ENCODE results near the gene TWSG1. TPM values are rescaled to one million over a fixed set of nuclear protein-coding genes. Genes with fewer than 3 reads are reported as not detected.

The TWSG1 gene
- polyA plus RNA-seq (2014; cell fraction: cytosol; rRNA removed) = 21.5 and 27.3 TPM in 2 replicates
- polyA plus RNA-seq (2014; cell fraction: nucleus; rRNA removed) = 12.4 and 12.6 TPM in 2 replicates

- peak; percentile 91 for DNase-seq (ENCODE audit: low spot score)
These were observed at the start of gene TWSG1 for GRCh38 chr18:9334329-9334972. Gene TWSG1 (plus strand): TSS chr18:9334773. CDS start chr18:9337230, 2,457 bp downstream.

- no peak for DNase-seq (ENCODE audit: low spot score)
These were observed 49.0 kb upstream of the TWSG1 start for GRCh38 chr18:9285604-9286003.

- no peak for DNase-seq (ENCODE audit: low spot score)
These were observed 47.5 kb upstream of the TWSG1 start for GRCh38 chr18:9287036-9287435.

DNA sequence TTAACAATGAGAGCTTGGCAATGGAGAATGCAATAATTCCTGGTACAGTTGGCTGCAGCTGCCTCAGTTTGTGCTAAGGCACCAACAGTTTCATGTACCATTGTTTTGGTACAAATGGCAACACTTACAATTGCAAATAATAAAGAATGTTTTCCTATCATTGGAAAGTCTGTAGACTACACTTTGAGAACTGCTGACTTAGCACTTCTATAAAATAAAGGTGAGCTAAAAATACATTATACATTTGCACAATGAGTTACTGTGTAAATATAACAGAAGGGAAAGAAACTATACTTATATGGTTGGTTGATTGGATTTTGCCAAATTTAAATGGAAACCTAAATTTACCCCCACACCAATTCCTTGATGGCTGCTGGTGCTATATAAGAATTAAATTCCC, 44.9 kb upstream of the TWSG1 start:
- no peak for DNase-seq (ENCODE audit: low spot score)

GRCh38 chr18:9290156-9290555, 44.4 kb upstream of the TWSG1 start:
- DNase-seq (ENCODE audit: low spot score) = no peak

- no peak for DNase-seq (ENCODE audit: low spot score)
These were observed 42.5 kb upstream of the TWSG1 start for GRCh38 chr18:9292047-9292446.

- DNase-seq (ENCODE audit: low spot score) = no peak
These were observed 40.6 kb upstream of the TWSG1 start for GRCh38 chr18:9293948-9294347.

- no peak for DNase-seq (ENCODE audit: low spot score)
These were observed 38.2 kb upstream of the TWSG1 start for GRCh38 chr18:9296233-9297006.

DNA sequence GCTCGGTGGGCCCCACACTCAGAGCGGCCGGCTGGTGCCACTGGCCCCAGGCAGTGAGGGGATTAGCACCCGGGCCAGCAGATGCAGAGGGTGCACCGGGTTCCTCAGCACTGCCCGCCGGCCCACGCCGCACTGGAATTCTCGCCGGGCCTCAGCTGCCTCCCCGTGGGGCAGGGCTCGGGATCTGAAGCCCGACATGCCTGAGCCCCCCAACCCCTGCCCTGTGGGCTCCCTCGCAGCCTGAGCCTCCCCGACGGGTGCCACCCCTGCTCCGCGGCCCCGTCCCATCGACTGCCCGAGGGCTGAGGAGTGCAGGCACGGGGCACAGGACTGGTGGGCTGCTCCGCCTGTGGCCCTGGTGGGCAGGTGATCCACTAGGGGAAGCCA, 37.6 kb upstream of the TWSG1 start:
- no peak for DNase-seq (ENCODE audit: low spot score)

DNA sequence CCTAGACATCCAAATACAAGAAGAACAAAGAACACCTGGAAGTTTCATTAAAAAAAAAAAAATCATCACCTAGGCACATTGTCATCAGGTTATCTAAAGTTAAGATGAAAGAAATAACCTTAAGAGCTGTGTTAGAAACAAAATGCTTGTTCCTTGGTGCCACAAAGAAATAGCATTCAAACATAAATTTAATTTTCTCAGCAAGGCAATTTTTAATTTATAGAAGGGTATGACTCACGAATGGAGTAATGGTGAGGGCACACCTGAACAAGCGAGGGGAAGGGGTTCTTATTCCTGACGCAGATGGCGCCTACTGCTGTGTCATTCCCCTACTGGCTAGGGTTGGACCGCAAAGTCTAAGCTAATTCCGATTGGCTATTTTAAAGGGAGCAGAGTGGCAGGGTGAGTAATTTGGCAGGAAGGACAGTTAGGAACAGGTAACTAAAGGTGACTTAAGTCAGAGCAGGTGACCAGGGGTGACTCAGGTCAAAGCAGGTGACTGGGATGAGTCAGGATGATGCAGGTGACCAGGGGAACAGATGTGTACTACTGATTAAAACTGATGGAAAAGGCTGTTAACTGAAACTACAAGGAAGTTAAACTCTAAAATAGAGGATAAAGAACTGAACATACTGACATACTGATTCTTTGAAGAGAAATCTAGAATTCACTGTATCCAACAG, 30.0 kb upstream of the TWSG1 start:
- no peak for DNase-seq (ENCODE audit: low spot score)

- DNase-seq (ENCODE audit: low spot score) = no peak
These were observed 15.2 kb upstream of the TWSG1 start for GRCh38 chr18:9319333-9319732.

GRCh38 chr18:9321017-9321452, 13.5 kb upstream of the TWSG1 start:
- no peak for DNase-seq (ENCODE audit: low spot score)

- no peak for DNase-seq (ENCODE audit: low spot score)
These were observed 12.8 kb upstream of the TWSG1 start for GRCh38 chr18:9321736-9322135.

DNA sequence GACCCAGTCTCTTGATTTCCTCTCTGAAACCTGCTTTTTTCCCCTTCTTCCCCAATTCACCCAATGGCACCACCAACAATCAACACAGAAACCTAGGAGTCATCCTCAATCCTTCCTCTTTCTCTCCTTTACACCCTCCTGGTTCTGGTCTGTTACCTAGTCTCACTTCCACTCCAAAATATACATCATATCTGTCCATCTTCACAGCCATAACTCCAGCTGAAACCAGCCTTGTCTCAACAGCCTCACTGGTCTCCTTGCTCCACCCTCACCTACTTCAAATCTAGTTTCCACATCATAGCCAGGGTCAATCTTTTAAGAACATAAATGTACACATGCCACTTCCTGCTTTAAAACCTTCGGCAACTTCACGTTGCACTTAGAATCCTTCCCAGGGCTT, 11.8 kb upstream of the TWSG1 start:
- no peak for DNase-seq (ENCODE audit: low spot score)

- no peak for DNase-seq (ENCODE audit: low spot score)
These were observed 10.7 kb upstream of the TWSG1 start for GRCh38 chr18:9323750-9324445.

GRCh38 chr18:9325716-9326115, 8.9 kb upstream of the TWSG1 start:
- no peak for DNase-seq (ENCODE audit: low spot score)

- no peak for DNase-seq (ENCODE audit: low spot score)
These were observed 5.8 kb upstream of the TWSG1 start for GRCh38 chr18:9328776-9329175.

GRCh38 chr18:9329471-9329870, 5.1 kb upstream of the TWSG1 start:
- DNase-seq (ENCODE audit: low spot score) = no peak

- DNase-seq (ENCODE audit: low spot score) = peak; percentile 87
These were observed 4.2 kb upstream of the TWSG1 start for GRCh38 chr18:9330419-9330818.

GRCh38 chr18:9333441-9334328, 888 bp upstream of the TWSG1 start:
- no peak for DNase-seq (ENCODE audit: low spot score)
